ENCODE results near the gene PSTPIP2.
"Not testable (repeated sequence)": the region's sequence is repeated elsewhere in the genome, so short reads cannot be mapped to it uniquely, and the experiment has no call there.

The PSTPIP2 gene

GRCh38 chr18:45995461-45995860 is 76.6 kb downstream of the PSTPIP2 start:
- Mint-ChIP-seq H3K9me3 (no peaks in the 10 kb centered on the region), H3K4me3 (no peak overlapping the region), H3K27ac (no peak overlapping the region), H3K4me1 (peaks cover 16% of the 10 kb centered on the region), H3K36me3 (no peaks in the 10 kb centered on the region)
- ATAC-seq (no peak), DNase-seq (ENCODE audit: low spot score in 2 of 2) (no peak)

- Mint-ChIP-seq H3K4me1 (peaks cover 11% of the 10 kb centered on the region), H3K27ac (no peak overlapping the region), H3K9me3 (no peaks in the 10 kb centered on the region), H3K4me3 (no peak overlapping the region), H3K36me3 (peaks cover 7% of the 10 kb centered on the region)
- ATAC-seq (no peak), DNase-seq (ENCODE audit: low spot score in 2 of 2) (no peak)
These were observed 78.6 kb downstream of the PSTPIP2 start for GRCh38 chr18:45993438-45993837.

- DNase-seq (ENCODE audit: low spot score in 2 of 2); ATAC-seq; H3K4me3 Mint-ChIP-seq; H3K27ac Mint-ChIP-seq; H3K36me3 Mint-ChIP-seq; H3K9me3 Mint-ChIP-seq; H3K4me1 Mint-ChIP-seq: not testable (repeated sequence)
These were observed 79.5 kb downstream of the PSTPIP2 start for GRCh38 chr18:45992527-45992926.

DNA sequence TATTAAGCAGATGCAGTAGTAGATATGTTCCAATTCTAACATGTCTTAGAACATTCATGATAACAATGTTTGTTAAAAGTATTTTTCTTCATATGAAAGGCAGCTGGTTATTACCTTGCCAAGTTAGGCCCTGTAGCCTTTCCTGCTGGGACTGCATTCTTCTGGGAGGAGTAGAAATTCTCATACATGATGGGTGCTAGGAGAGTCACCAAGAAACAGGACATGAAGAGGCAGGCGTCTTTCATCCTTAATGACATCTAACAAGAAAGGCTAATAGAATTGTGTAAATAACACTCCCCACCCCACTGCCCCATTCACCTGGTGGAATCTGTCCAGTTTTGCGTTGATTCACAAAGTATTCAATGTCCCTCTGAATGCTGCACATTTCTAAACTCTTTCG is 80.3 kb downstream of the PSTPIP2 start:
- Mint-ChIP-seq H3K4me3 (no peak overlapping the region), H3K9me3 (no peaks in the 10 kb centered on the region), H3K27ac (no peak overlapping the region), H3K4me1 (peaks cover 6% of the 10 kb centered on the region), H3K36me3 (peaks cover 7% of the 10 kb centered on the region)
- no peak for ATAC-seq
- DNase-seq (ENCODE audit: low spot score in 2 of 2), result no peak

DNA sequence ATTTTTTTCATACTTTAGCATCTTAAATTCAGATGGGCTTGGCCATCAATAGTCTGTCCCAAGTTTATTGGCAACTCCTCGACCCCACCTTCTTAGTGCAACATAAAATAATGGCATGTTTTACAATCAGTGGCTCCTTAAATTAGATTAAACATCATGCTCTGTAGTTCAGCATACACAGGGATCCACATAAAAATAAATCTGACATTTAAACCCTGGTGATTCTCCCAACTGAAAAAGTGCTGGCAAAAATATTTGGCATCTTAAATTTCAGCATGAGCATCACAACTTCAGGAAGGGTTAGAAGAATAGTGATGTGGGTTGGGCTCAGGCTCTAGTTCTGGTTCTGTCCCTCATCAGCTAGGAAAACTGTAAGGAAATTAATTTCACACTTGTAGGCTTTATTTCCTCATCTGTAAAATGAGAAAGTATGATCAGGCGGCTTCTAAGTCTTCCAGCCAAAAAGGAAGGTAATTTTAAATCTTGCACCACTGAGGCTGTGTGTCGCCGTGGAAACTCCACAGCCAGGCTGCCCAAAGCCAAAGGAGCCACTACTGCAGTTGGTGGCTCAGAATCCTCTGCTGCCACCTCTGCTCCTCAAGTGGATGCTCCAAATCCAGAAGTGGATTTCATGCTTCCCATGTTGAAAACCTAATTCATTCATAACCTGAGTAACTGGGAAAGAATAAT is 87.4 kb downstream of the PSTPIP2 start:
- Mint-ChIP-seq H3K36me3 (peaks cover 5% of the 10 kb centered on the region), H3K27ac (no peak overlapping the region), H3K4me1 (no peaks in the 10 kb centered on the region), H3K9me3 (no peaks in the 10 kb centered on the region), H3K4me3 (no peak overlapping the region)
- DNase-seq (ENCODE audit: low spot score in 2 of 2), result no peak
- no peak for ATAC-seq

- Mint-ChIP-seq H3K4me1 (no peaks in the 10 kb centered on the region), H3K36me3 (no peaks in the 10 kb centered on the region), H3K27ac (no peak overlapping the region), H3K4me3 (no peak overlapping the region), H3K9me3 (no peaks in the 10 kb centered on the region)
- DNase-seq (ENCODE audit: low spot score in 2 of 2), result no peak
- no peak for ATAC-seq
These were observed 90.2 kb downstream of the PSTPIP2 start for GRCh38 chr18:45981821-45982220.

- DNase-seq (ENCODE audit: low spot score in 2 of 2) (no peak), ATAC-seq (no peak)
- H3K9me3 Mint-ChIP-seq, result no peaks in the 10 kb centered on the region
- H3K4me1 Mint-ChIP-seq, result no peaks in the 10 kb centered on the region
- no peak overlapping the region for H3K4me3 Mint-ChIP-seq
- H3K36me3 Mint-ChIP-seq, result no peaks in the 10 kb centered on the region
- no peak overlapping the region for H3K27ac Mint-ChIP-seq
These were observed 91.8 kb downstream of the PSTPIP2 start for GRCh38 chr18:45980229-45980628.

- H3K4me3 Mint-ChIP-seq, result no peak overlapping the region
- H3K4me1 Mint-ChIP-seq, result no peaks in the 10 kb centered on the region
- ATAC-seq, result no peak
- no peaks in the 10 kb centered on the region for H3K9me3 Mint-ChIP-seq
- no peaks in the 10 kb centered on the region for H3K36me3 Mint-ChIP-seq
- DNase-seq (ENCODE audit: low spot score in 2 of 2), result no peak
- H3K27ac Mint-ChIP-seq, result no peak overlapping the region
These were observed 94.0 kb downstream of the PSTPIP2 start for GRCh38 chr18:45978084-45978483.

DNA sequence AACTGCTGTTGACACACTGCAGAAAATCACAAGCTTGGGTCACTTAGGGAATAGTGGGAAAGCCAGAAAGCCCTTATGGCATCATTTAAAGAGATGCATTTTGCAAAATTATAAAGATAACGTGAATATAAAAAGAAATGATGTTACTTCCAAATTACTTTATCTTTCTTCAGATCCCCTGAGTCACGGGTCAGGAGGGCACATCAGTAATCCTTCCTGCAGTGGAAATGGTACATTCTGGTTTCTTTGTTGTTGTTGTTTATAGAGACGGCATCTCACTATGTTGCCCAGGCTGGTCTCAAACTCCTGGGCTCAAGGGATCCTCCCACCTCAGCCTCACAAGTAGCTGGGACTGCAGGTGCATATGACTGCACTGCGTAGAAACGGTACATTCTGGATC is 95.1 kb downstream of the PSTPIP2 start:
- Mint-ChIP-seq H3K9me3 (no peaks in the 10 kb centered on the region), H3K4me3 (no peak overlapping the region), H3K27ac (peak overlapping the region; percentile 20), H3K4me1 (no peaks in the 10 kb centered on the region), H3K36me3 (no peaks in the 10 kb centered on the region)
- ATAC-seq, result no peak
- no peak for DNase-seq (ENCODE audit: low spot score in 2 of 2)

GRCh38 chr18:45976566-45976965 is 95.5 kb downstream of the PSTPIP2 start:
- Mint-ChIP-seq H3K4me3 (no peak overlapping the region), H3K36me3 (no peaks in the 10 kb centered on the region), H3K27ac (no peak overlapping the region), H3K9me3 (no peaks in the 10 kb centered on the region), H3K4me1 (no peaks in the 10 kb centered on the region)
- ATAC-seq, result no peak
- DNase-seq (ENCODE audit: low spot score in 2 of 2), result no peak

DNA sequence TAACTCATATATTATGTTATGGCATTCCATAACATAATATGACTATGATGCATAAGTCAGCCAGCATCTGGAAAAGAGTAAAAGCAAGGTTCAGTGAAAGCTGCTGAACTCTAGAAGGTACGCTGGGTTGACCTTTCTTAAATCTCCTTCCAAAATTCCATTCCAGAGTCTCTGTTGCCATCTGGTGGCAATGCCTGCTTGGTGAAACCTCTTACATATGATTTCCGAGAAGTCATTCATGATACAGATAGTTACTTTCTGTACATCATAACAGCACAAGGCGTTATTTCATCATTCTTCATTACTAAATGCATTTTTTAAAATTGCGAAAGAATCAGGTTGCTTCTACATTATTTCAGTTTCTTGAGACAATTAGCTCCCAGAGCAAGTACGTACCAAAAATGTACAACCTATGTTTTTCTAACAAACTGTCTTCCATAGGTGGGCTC is 97.9 kb downstream of the PSTPIP2 start:
- peak overlapping the region; percentile 6 for H3K27ac Mint-ChIP-seq
- DNase-seq (ENCODE audit: low spot score in 2 of 2) (peak; percentile 40 to 75), ATAC-seq (peak; percentile 93)
- H3K9me3 Mint-ChIP-seq, result no peaks in the 10 kb centered on the region
- H3K4me3 Mint-ChIP-seq, result no peak overlapping the region
- H3K4me1 Mint-ChIP-seq, result no peaks in the 10 kb centered on the region
- H3K36me3 Mint-ChIP-seq, result no peaks in the 10 kb centered on the region

DNA sequence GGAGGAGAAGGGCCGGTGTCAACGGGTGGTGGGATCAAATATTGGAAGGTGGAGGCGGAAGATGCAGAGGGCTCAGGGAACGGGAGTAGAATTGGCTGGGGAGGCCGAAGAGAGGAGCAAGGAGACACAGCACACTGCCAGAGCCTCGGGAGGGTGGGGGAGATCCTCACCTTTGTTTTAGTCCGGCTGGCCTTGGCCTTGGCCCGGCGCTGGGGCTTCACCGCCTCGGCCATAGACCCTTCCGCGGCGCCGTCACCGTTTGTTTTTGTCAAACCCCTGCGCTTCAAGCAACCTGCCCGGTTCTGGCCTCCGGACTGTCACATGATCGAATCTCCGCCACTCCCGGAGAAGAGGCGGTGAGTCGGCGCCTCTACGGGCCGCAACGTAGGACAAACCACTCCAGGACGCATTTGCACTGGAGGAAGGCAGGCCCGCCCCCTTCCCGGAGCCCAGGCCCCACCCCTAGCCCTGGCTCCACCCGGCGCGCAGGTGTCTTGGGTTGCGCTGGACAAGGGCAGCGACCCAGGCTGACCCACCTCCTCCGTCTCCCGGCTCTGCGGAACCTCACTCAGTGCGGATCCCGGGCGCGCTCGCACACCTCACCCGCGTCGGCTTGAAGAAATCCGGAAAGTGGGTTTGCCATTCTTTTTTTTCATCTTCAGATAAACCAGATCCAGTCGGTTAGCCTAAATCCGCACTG is 104.9 kb downstream of the PSTPIP2 start, which contains the start of gene EPG5:
TSS of gene EPG5 (minus strand) at position 323 of the 700 bp plus-strand sequence. CDS start at position 233, 90 bp downstream.
- peaks cover 20% of the 10 kb centered on the region for H3K36me3 Mint-ChIP-seq
- DNase-seq (ENCODE audit: low spot score in 2 of 2) (peak; percentile 78 to 95), ATAC-seq (peak; percentile 94)
- peaks cover 38% of the 10 kb centered on the region for H3K4me1 Mint-ChIP-seq
- no peaks in the 10 kb centered on the region for H3K9me3 Mint-ChIP-seq
- peak within 1 kb of the TSS; percentile 97 for H3K4me3 Mint-ChIP-seq
- H3K27ac Mint-ChIP-seq, result peak within 1 kb of the TSS; percentile 96

DNA sequence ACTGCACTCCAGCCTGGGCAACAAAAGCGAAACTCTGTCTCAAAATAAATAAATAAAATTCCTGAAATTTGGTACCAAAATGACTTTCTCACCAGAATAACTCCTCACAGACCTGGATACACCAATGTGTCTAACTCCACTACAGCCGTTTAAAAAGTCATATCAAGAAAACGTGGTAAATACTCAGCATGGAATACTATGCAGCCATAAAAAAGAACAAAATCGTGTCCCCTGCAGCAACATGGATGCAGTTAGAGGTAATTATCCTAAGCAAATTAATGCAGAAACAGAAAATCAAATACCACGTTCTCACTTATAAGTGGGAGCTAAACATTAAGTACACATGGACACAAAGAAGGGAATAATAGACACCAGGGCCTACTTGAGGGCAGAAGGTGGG is 107.1 kb downstream of the PSTPIP2 start:
- H3K4me1 Mint-ChIP-seq, result peaks cover 54% of the 10 kb centered on the region
- H3K36me3 Mint-ChIP-seq, result peaks cover 30% of the 10 kb centered on the region
- H3K9me3 Mint-ChIP-seq; ATAC-seq; DNase-seq (ENCODE audit: low spot score in 2 of 2): not testable (repeated sequence)
- peak overlapping the region; percentile 30 for H3K27ac Mint-ChIP-seq
- H3K4me3 Mint-ChIP-seq, result peak overlapping the region; percentile 97

- DNase-seq (ENCODE audit: low spot score in 2 of 2), result no peak
- H3K4me1 Mint-ChIP-seq, result peaks cover 63% of the 10 kb centered on the region
- H3K36me3 Mint-ChIP-seq, result peaks cover 30% of the 10 kb centered on the region
- peak; percentile 67 for ATAC-seq
- H3K9me3 Mint-ChIP-seq, result no peaks in the 10 kb centered on the region
- H3K27ac Mint-ChIP-seq, result peak overlapping the region; percentile 92
- peak overlapping the region; percentile 54 for H3K4me3 Mint-ChIP-seq
These were observed 109.2 kb downstream of the PSTPIP2 start for GRCh38 chr18:45962866-45963265.

GRCh38 chr18:45962461-45962860 is 109.6 kb downstream of the PSTPIP2 start:
- Mint-ChIP-seq H3K36me3 (peaks cover 30% of the 10 kb centered on the region), H3K27ac (peak overlapping the region; percentile 92), H3K4me1 (peaks cover 59% of the 10 kb centered on the region), H3K4me3 (peak overlapping the region; percentile 54), H3K9me3 (no peaks in the 10 kb centered on the region)
- ATAC-seq (peak; percentile 79), DNase-seq (ENCODE audit: low spot score in 2 of 2) (no peak)

DNA sequence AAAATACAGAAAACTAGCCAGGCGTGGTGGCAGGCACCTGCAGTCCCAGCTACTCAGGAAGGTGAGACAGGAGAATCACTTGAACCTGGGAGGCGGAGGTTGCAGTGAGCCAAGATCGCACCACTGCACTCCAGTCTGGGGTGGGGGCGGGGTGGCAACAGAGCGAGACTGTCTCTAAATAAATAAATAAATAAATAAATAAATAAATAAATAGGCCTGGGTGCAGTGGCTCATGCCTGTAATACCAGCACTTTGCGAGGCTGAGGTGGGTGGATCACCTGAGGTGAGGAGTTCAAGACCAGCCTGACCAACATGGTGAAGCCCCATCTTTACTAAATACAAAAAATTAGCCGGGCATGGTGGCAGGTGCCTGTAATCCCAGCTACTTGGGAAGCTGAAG is 112.6 kb downstream of the PSTPIP2 start:
- peaks cover 42% of the 10 kb centered on the region for H3K36me3 Mint-ChIP-seq
- peaks cover 47% of the 10 kb centered on the region for H3K4me1 Mint-ChIP-seq
- H3K4me3 Mint-ChIP-seq; ATAC-seq; H3K27ac Mint-ChIP-seq; DNase-seq (ENCODE audit: low spot score in 2 of 2); H3K9me3 Mint-ChIP-seq: not testable (repeated sequence)

All from stimulated activated effector memory CD8-positive, alpha-beta T cell treated with anti-CD3 and anti-CD28 coated beads, Interleukin-12 subunit alpha, Interleukin-12 subunit beta, amount 100 ng/mL, for 72 hours (primary cell).